Psoas muscle (tissue), 8 donors: ENCODE data around the gene ERBIN. TPM values are rescaled to one million over a fixed set of nuclear protein-coding genes. Genes with fewer than 3 reads are reported as not detected.

Source experiments
- ATAC-seq, 4 donors: fragments of 200-7000 bp; cut with Tn5 transposase; one replicate each; pipeline ENCODE4 v1.9.1; 2020; ENCODE audit warnings: moderate library complexity in 3 of 4, mild to moderate bottlenecking in 2 of 4
- DNase-seq, 2 donors: peaks; one replicate each; pipeline ENCODE4 v3.0.0-alpha.2; 2020
- H3K27ac ChIP-seq: fragments of 200-600 bp; one replicate; pipeline ENCODE4 v1.8.0; 2022
- H3K27me3 ChIP-seq, 3 donors: fragments of 200-600 bp in 1 of 3; one replicate each; pipeline versions ENCODE4 v1.6.1 to v1.8.0; 2013 to 2022; ENCODE audit warnings: low read length in 2 of 3, mild to moderate bottlenecking in 2 of 3, moderate library complexity in 1 of 3; ENCODE audit not compliant: insufficient read depth in 3 of 3
- H3K36me3 ChIP-seq, 2 donors: fragments of 200-600 bp in 1 of 2; one replicate each; pipeline versions ENCODE4 v1.6.1 to v1.8.0; 2013 to 2022; ENCODE audit warnings: low read depth in 1 of 2, mild to moderate bottlenecking in 1 of 2, moderate library complexity in 1 of 2; ENCODE audit not compliant: insufficient read depth in 1 of 2
- H3K4me1 ChIP-seq: fragments of 200-600 bp; one replicate; pipeline ENCODE4 v1.8.0; 2022
- H3K4me3 ChIP-seq: fragments of 200-600 bp; one replicate; pipeline ENCODE4 v1.8.0; 2022; ENCODE audit warnings: mild to moderate bottlenecking
- H3K9me3 ChIP-seq: fragments of 200-600 bp; one replicate; pipeline ENCODE4 v1.8.0; 2022
- WGBS, 3 donors: extraction: QIAGEN DNeasy Blood & Tissue Kit; methylation state at CpG; one replicate each; pipeline versions ENCODE4 v1.1.6 to v1.1.7; 2013; 5-methylcytosine and 5-hydroxymethylcytosine counted together
- intact Hi-C, 2 donors: fragments of 100-400 bp; cut with DNase I; formaldehyde crosslinking; loops; one replicate each; pipeline versions ENCODE4 v1.11.0 to v1.14.2; 2022
- polyA plus RNA-seq, 3 donors: library from polyadenylated mRNA; stranded (reverse); fragments of 200-250 nt; gene quantifications; one replicate each; pipeline ENCODE4 v1.2.3, GENCODE V29; 2013
- total RNA-seq, 4 donors: library from RNA; stranded (reverse); fragmentation: NEBNext Ultra II Directional in 2 of 4; extraction: Animal tissue kit (Norgen Biotek cat#: 25700) in 2 of 4; gene quantifications; one replicate each; pipeline versions ENCODE4 v1.2.1 to v1.2.4, GENCODE V29; 2021 to 2023
- TF ChIP-seq, protein P1 (sequence below): fragments of 200-600 bp; IDR thresholded peaks from one replicate; pipeline ENCODE4 v1.8.0; 2022; ENCODE audit warnings: antibody characterized with exemption
- donor health status: healthy with polysubstance abuse.
- donor health status: DM: no; HTN: no; CAD: no; lungs with moderate emphysema.
- donor health status: Bipolar disorder and iron deficiency.
- donor health status: healthy.
- donor health status: DM: yes; HTN: yes; CAD: no.
- donor health status: DM: no; HTN: no; CAD: no.
- donor health status: DM: no; HTN: no; CAD: no.
- donor health status: DM: yes; HTN: yes; CAD: no.

The ERBIN gene
- total and polyA plus RNA-seq, 7 donors, result 8.3 to 56.6 (median 28.8) TPM

DNA sequence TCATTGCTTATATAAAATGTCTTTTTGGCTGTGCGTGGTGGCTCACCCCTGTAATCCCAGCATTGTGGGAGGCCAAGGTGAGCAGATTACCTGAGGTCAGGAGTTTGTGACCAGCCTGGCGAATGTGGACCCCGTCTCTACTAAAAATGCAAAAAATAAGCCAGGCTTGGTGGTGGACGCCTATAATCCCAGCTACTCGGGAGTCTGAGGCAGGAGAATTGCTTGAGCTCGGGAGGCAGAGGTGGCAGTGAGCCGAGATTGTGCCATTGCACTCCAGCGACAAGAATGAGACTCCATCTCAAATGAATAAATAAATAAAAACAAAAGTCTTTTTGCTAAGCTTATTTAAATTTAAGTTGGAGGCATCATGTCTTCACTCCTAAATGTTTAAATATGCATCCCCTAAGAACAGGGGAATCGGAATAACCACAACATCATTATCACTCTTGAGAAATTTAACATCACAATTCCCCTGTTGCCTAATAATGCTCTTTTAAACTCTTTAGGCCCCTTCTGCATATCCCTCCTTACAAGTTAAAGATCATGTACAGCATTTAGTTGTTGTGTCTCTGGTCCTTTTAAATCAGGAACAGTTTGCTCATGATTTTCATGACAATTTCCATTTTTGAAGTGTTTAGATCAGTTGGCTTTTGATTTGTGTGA lies 72.8 kb downstream of the ERBIN start:
- DNase-seq (no peak), ATAC-seq (no peak)
- no peaks in the 10 kb centered on the region for H3K9me3 ChIP-seq
- H3K27me3 ChIP-seq, result no peaks in the 10 kb centered on the region
- peaks cover 4 to 13% of the 10 kb centered on the region in 2 donors for H3K36me3 ChIP-seq
- WGBS, 3 donors, result 92 to 94% (median 94%) methylated on average over 9 of the region's 9 CpGs
- intact Hi-C loops, result no loop called here
- TF ChIP-seq, protein P1, sequence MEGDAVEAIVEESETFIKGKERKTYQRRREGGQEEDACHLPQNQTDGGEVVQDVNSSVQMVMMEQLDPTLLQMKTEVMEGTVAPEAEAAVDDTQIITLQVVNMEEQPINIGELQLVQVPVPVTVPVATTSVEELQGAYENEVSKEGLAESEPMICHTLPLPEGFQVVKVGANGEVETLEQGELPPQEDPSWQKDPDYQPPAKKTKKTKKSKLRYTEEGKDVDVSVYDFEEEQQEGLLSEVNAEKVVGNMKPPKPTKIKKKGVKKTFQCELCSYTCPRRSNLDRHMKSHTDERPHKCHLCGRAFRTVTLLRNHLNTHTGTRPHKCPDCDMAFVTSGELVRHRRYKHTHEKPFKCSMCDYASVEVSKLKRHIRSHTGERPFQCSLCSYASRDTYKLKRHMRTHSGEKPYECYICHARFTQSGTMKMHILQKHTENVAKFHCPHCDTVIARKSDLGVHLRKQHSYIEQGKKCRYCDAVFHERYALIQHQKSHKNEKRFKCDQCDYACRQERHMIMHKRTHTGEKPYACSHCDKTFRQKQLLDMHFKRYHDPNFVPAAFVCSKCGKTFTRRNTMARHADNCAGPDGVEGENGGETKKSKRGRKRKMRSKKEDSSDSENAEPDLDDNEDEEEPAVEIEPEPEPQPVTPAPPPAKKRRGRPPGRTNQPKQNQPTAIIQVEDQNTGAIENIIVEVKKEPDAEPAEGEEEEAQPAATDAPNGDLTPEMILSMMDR, result no peak
- H3K4me1 ChIP-seq, result no peaks in the 10 kb centered on the region
- no peak overlapping the region for H3K4me3 ChIP-seq
- H3K27ac ChIP-seq, result no peak overlapping the region

- Histone ChIP-seq H3K27ac (no peak overlapping the region), H3K9me3 (no peaks in the 10 kb centered on the region), H3K4me1 (no peaks in the 10 kb centered on the region), H3K36me3 (no peaks in the 10 kb centered on the region), H3K4me3 (no peak overlapping the region), H3K27me3 (no peaks in the 10 kb centered on the region)
- TF ChIP-seq, protein P1, result no peak
- 98 to 100% (median 99%) methylated on average over 4 of the region's 4 CpGs for WGBS, 3 donors
- intact Hi-C loops, result no loop called here
- no peak for DNase-seq
- no peak for ATAC-seq
These were observed 75.6 kb downstream of the ERBIN start for GRCh38 chr5:66001952-66002351.

DNA sequence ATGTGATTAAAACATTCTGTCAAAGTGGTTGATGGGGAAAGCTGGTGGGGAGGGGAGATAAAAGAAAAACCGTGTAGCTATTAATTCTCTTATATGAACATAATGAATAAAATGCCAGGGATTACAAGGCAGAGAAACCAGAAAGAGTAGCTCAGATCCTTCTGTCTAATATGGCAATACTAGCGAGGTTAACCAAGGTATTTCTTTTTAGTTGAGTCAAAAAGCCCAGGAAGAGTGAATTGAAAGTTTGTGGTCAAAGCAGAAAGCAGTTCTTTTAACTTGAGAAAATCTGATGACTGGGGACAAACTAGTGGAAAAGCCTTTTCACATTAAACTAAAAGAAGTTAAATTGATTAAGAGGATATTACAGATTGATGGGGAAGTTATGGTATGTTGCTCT lies 76.0 kb downstream of the ERBIN start:
- Histone ChIP-seq H3K27me3 (no peaks in the 10 kb centered on the region), H3K4me3 (no peak overlapping the region), H3K36me3 (no peaks in the 10 kb centered on the region), H3K4me1 (no peaks in the 10 kb centered on the region), H3K9me3 (no peaks in the 10 kb centered on the region), H3K27ac (no peak overlapping the region)
- ATAC-seq (no peak), DNase-seq (no peak)
- TF ChIP-seq, protein P1, result no peak
- intact Hi-C loops, result no loop called here
- 91 to 95% (median 92%) methylated on average over 2 of the region's 2 CpGs for WGBS, 3 donors

- TF ChIP-seq, protein P1, result no peak
- ATAC-seq (no peak), DNase-seq (no peak)
- no peak overlapping the region for H3K27ac ChIP-seq
- H3K36me3 ChIP-seq, result no peaks in the 10 kb centered on the region
- H3K4me3 ChIP-seq, result no peak overlapping the region
- intact Hi-C loops, result no loop called here
- WGBS, 3 donors, result 98 to 100% (median 99%) methylated on average over 14 of the region's 14 CpGs
- H3K9me3 ChIP-seq, result no peaks in the 10 kb centered on the region
- H3K4me1 ChIP-seq, result no peaks in the 10 kb centered on the region
- H3K27me3 ChIP-seq, result no peaks in the 10 kb centered on the region
These were observed 77.8 kb downstream of the ERBIN start for GRCh38 chr5:66004216-66004615.

DNA sequence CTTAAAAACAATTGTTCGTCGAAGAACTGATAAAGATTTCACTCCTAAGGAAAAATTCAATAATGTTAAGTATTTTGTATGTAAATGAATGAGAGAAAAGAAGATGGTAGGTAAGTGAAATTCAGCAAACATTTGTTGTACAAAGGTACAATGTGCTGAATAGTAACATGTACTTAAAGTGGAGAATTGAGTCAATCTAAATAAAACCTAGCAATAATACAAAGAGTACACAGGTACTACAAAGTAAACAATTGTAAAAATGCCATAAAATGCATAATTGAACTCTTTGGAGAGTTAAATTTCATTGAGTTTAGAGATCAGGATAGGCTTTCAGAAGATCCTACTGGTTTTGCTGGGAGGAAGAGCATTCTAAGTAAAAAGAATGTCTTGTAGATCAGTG lies 82.9 kb downstream of the ERBIN start:
- H3K36me3 ChIP-seq, result peaks cover 0 to 2% of the 10 kb centered on the region in 2 donors
- 99 to 100% (median 99%) methylated on average over 2 of the region's 2 CpGs for WGBS, 3 donors
- H3K27me3 ChIP-seq, result no peaks in the 10 kb centered on the region
- DNase-seq (no peak), ATAC-seq (no peak)
- H3K4me3 ChIP-seq, result no peak overlapping the region
- no peak overlapping the region for H3K27ac ChIP-seq
- TF ChIP-seq, protein P1, result no peak
- no peaks in the 10 kb centered on the region for H3K9me3 ChIP-seq
- H3K4me1 ChIP-seq, result no peaks in the 10 kb centered on the region
- intact Hi-C loops, result no loop called here
